GM12874 (cell line): ENCODE results near the gene SLC39A1.
A peak's percentile ranks its signal among the peaks of the same experiment; 100 is the strongest.

Experiments
- CTCF ChIP-seq: IDR thresholded peaks from 2 replicates; pipeline ENCODE4 v1.5.1; 2011; ENCODE audit warnings: low read depth, mild to moderate bottlenecking, control low read depth, low read length, moderate library complexity; ENCODE audit not compliant: insufficient read depth

The SLC39A1 gene

GRCh38 chr1:153929426-153929825 is 33.9 kb downstream of the SLC39A1 start:
- no peak for TF ChIP-seq CTCF

- TF ChIP-seq CTCF, result no peak
Observed at GRCh38 chr1:153928791-153929341, 34.5 kb downstream of the SLC39A1 start.

GRCh38 chr1:153928245-153928644 is 35.1 kb downstream of the SLC39A1 start:
- TF ChIP-seq CTCF, result no peak

GRCh38 chr1:153926405-153926804 is 36.9 kb downstream of the SLC39A1 start:
- no peak for TF ChIP-seq CTCF

- TF ChIP-seq CTCF, result no peak
Observed at GRCh38 chr1:153922972-153923925, 40.1 kb downstream of the SLC39A1 start, which contains the start of gene GATAD2B. Gene GATAD2B, minus strand, starts transcription at chr1:153922972. Its CDS starts 94,625 bp downstream, at chr1:153828347.

- peak; percentile 37 for TF ChIP-seq CTCF
Observed at GRCh38 chr1:153922076-153922971, 41.0 kb downstream of the SLC39A1 start.

GRCh38 chr1:153921803-153922075 is 41.6 kb downstream of the SLC39A1 start:
- TF ChIP-seq CTCF, result no peak
